PC-3 (cell line): ENCODE results near the gene STAG1.

Experiments
- CTCF ChIP-seq: fragments of 300-600 bp; sonication (generic); conservative IDR thresholded peaks from 2 replicates; pipeline ENCODE4 v1.5.1; 2017; ENCODE audit warnings: antibody characterized with exemption, low read depth, mild to moderate bottlenecking, low read length
- EZH2 ChIP-seq: fragments of 300-600 bp; sonication (generic); IDR thresholded peaks from one replicate; pipeline ENCODE4 v1.6.1; 2017; ENCODE audit warnings: antibody characterized with exemption, mild to moderate bottlenecking, low read length; ENCODE audit not compliant: unreplicated experiment
- EZH2phosphoT487 ChIP-seq: fragments of 300-600 bp; sonication (generic); IDR thresholded peaks from 2 replicates; pipeline ENCODE4 v1.6.1; 2018; ENCODE audit warnings: mild to moderate bottlenecking, antibody characterized with exemption, low read length, borderline replicate concordance

DNA sequence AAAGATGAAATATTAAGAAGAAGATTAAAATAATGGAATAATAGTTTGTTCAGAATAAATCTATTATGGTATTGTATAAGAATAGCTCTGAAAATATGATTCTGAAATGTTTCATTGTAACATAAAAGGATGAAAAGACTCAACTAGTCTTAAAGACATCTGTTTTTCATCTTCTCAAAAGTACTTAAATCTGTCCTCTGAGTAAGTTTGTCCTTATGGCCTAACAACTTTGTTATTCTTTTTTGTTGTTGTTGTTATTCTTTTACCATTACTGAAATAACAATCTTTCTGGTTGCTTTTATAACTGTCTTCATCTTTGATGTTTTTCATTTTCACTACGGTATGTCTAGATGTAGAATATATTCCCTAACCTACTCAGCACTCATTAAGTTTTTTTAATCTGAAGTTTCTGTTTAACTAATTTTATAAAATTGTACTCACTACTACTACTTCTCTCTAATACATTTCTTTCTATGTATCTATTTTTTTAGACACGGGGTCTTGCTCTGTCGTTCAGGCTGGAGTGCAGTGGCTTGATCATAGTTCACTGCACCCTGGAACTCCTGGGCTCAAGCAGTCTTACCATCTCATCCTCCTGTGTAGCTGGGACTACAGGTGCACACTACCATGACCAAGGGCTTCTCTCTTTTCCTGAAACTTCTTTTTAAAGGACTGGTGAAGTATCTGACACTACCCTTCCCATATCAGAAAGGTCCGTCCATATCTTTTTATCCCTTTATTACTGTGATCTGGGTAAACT, 261.4 kb downstream of the STAG1 start:
- TF ChIP-seq EZH2 (no peak), CTCF (no peak), EZH2phosphoT487 (no peak)
